ENCODE results near the gene KCNC1.

KCNC1 gene

GRCh38 chr11:17739945-17740338 lies 5.4 kb downstream of the KCNC1 start:
- DNase-seq: no peak

DNA sequence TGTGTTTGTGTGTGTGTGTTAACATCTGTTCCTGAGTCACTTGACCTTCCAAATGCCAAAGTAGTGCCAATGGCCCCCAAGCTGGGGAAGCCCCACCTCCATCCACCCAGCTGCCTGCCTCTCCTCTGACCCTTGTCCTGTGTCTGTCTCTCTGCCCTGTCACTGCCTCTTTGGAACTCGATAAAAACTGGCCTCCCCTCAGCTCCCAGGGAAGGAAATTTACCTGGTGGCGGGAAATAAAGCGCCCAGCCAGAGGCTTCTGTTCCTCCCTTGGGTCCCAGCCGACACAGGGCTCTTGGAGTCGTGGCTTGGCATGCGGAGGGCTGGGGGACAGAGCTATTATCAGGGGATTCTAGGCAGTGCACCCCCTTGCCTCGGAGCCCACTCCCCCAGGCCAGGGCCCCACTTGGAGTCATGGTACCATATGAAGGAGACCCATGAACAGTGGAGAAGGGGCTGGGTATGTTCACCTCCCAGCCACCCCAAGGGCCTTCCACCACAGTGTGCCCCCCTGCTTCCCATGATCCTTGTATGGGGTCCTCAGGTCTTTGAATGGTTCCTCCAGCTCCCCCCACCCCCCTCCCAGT lies 6.2 kb downstream of the KCNC1 start:
- DNase-seq: peak; percentile 5

DNA sequence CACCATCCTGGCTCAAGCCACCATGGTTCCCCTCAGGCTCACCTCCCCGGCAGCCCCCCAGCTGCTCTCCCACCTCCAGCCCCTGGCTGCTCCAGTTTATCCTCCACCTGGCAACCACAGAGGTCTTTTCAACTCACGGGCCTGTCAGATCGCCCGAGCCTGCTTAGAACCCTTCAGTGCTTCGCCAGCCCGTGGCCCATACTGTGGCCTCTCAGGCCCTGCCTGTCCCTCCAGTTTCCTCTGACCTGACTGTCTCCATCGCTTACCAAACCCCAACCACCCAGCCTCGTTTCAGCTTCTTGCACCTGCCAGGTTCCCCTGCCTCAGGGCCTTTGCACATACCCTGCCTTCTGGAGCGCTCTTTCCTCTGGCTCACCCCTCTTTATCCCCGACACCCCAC lies 6.9 kb downstream of the KCNC1 start:
- peak; percentile 9 for DNase-seq

DNA sequence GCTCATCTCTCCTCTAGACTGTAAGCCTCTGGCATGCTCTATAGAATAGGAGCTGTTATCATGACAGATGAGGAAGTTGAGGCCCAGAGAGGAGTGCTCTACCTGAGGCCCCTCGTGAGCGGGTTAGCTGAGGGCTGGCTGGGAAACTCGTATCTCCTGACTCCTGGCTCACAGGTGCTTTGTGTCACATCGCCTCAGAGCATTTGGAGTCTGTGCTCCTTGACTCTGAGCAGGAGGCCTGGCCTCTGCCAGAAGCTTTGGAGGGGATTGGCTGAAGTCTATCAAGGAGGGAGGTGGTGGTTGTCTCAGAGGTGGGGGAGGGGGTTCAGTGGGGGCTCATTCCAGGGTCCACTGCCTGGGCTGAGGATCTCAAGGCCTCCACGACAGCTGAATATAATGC lies 7.4 kb downstream of the KCNC1 start:
- DNase-seq: no peak

DNA sequence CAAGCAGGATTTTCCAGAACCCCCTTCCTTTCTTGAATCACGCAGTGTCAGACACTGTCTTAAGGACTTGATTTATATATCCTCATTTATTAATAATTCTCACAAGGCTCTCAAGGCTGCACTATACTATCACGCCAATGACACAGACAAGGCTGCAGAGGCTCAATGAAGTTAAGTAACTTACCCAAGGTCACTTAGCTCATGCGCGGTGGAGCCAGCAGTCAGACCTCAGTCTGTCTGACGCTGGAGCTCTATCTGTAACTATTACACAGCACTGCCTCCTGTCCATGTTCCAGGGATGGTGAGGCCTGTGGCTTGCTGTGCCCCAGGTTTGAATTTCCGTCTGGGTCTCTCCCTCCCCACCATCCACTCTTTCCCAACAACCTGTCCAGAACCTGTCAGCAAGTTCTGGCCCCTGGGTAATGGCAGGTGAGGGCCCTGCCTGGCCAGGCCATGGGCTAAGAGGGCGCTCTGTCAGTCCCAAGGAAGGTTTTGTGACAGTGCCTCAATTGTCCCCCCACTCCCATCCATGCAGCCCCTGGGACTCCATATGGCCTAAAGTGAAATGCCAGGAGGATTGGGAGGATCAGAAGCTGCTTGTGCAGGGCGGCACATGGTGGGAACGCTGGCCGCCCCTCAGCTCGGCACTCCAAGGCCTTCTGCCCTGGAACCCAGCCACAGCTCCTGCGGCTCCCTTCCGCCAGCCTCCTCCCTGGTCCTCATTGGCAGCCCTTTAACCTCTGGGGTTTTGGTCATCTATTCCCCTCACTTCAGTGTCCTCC lies 8.6 kb downstream of the KCNC1 start:
- DNase-seq: no peak

DNA sequence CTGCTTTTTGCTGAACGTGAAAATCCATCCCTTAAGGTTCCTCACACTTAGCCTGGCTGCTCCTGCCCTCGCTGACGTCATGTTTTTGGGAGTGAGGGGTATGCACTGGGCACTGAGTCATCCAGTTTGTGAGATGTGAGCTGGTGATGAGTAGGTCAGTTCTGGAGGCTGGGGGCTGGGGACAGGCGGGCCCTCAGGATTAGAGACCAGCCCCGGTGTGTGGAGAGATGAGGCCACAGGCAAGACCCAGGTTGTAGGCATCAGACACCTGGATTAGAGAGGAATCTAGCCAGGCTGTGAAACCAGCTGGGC lies 9.2 kb downstream of the KCNC1 start:
- no peak for DNase-seq

DNA sequence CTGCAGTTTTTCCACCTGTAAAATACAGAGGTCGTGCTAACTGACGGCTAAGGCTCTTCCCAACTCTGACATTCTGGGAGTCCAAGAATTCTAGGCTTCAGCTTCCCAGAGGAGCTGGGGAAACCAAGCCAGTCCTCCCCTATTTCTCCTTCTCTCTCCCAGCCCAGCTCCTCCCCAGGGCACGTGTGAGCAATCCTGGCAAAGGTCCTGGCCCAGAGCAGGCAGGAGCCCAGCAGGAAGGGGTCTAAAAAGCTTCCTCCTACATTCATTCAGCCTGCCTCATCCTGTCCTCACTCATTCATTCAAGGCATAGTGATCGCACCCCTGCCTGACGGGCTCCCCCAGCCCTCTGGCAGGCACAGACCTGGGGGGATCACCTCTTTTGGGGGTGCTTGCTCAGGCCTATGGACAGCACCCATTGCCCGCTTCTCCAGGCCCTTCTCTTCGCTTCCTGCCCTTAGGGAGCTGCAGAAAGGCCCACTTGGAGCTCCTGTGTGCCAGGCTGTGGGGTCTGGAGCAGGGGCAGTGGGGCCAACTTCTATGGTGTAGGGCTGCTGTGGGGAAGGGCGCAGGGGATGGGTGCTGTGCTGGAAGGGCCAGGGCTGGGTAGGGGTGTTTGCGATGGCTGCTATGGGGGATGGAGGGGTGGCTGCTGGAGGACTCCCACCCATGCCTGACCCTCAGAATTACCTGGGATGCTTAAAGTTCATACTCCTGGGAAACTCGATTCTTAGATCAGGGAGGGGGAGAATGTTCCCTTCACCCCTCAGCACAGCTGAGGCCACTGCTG lies 9.8 kb downstream of the KCNC1 start:
- DNase-seq: peak; percentile 5

DNA sequence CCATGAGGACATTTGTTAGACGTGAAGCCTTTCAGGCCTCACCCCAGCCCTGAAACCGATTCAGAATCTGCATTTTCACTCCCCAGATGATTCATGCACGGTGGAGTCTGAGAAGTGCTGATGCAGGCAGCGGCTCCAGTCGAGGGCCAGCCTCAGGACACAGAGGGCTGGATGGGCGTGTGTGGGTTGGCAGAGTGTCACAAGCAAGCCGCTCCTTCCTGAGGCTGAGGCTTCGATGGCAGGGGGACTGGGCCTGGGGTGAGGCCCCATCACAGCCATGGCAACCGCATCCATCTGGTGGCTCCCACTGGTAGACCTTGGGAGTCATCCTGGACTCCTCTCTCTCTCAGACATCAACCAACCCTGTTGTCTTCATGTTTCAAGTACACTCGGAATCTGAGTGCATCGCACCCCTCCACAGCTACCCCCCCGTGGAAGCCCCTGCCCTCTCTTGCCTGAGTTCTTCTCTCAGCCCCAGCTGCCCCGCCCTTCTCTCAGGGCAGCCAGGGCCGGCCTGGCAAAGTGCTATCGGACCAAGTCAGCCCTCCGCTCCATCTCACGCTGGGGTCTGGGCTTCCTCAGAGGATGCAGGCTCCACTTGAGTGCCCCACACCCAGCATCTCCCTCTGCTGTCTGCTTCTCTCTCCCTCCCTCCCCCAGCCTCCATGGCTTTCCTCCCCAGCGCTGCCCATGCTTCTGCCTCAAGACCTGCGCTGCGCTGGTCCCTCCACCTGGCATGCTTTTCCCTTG lies 10.6 kb downstream of the KCNC1 start:
- peak; percentile 3 for DNase-seq

DNA sequence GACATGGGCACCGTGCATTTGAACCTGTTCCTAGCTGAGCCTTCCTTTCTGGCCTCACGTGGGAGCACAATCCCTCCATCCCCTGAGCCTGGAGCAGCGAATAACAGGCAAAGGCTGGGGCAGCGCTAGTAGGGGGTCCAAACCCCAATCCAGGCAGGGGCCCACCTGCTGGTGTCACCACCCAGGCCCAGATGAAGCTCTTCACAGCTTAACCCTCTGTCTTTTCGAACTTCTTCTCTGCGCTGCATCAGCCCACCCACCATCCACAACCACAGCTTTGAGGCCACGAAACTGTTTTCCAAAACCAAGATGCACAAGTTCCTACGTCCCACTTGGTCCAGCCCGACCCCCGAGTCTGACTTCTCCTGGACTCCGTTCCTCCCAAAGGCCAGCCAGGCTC lies 11.5 kb downstream of the KCNC1 start:
- peak; percentile 9 for DNase-seq

GRCh38 chr11:17747131-17747955 lies 12.8 kb downstream of the KCNC1 start:
- DNase-seq: peak; percentile 6

DNA sequence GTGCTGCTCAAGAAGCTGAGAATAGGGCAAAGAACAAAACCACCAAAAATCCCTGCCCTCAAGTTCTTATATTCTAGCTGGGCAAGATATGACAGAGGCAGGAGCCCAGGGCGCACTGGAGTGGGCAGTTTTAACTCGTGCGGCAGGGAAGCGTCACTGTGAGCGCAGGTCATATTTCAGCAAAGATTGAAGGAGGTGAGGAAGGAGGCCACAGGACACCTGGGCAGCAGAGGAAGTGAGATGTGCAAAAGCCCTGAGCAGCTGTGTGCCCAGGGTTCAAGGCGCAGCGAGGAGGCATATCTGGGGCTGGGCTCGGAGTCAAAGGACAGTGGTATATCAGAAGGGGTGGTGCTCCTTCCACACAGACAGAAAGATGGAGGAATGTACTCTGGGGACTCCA lies 13.5 kb downstream of the KCNC1 start:
- peak; percentile 1 for DNase-seq

- peak; percentile 7 for DNase-seq
Measured at GRCh38 chr11:17748761-17749721, 14.5 kb downstream of the KCNC1 start.

- DNase-seq: peak; percentile 3
Measured at GRCh38 chr11:17750013-17750800, 15.6 kb downstream of the KCNC1 start.

DNA sequence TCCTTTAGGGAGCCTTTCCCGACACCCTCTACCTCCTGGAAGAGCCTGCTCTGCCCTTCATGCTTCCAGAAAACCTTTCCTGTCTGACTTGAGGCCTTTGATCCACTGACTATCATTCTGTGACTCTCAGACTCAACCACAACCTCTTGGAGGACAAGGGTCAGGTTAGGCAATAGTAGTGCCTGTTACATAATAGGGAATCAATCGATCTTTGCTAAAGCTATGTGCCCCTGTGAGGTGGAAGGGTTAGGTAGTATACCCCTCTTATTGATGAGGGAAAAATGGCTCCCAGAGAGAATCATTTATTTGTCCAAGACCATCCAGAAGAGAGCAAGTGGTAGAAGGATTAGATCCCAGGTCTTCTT lies 16.2 kb downstream of the KCNC1 start:
- no peak for DNase-seq

DNA sequence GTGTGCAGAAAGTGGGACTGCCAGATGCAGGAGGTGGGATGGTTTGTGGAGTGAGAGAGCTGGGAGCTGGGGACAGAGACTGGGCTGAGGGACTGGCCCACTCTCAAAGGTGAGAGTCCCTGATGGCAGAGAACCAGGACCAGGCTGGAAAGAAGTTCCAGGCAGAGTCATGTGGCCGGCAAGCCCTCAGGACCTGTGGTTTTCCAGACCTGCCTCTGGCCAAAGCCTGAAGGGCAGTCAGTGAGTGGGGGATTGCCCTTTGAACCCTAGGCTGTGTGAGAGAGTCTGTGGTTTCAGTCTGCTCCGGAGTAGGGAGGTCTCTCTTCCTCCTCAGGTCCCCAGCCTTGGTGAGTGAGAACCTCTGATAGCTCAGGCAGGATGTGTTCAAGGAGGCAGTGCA lies 17.0 kb downstream of the KCNC1 start:
- DNase-seq: no peak

DNA sequence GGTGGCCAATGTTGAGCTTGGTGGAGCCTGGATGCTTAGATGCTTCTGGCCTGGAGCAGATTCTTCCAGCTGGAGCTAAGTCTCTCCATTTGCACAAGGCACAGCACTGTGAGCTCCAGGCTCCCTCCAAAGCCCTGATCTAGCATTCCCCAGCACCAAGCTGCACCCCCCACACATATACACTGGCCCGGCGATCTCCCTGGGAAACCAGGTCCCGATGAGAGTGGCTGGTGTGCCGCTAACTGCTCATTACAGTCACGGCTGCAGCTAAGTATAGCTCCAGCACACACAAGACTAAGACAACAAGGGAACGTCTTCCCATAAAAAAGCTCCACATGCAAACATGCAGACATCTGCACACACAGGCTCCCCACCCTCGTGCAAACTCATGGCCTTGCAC lies 17.6 kb downstream of the KCNC1 start:
- DNase-seq: no peak

DNA sequence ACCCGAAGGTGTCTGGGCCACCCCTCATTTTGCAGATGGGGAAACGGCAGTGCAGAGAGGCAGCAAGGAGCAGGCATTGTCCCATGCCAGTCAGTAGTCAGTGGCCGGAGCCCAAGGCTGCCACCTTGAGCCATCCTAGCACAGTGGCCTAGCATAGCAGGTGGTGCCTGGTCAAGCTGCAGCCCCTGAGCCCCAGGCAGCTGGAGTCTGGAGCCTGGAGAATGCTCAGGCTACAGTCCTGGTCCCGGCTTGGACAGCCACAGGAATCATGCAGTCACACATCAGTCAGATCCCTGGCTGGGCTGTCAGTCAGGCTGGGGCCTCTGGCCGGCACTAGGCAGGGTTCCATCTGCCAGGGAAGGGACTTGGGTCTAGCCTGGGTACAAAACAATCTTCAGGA lies 18.6 kb downstream of the KCNC1 start:
- DNase-seq: no peak

GRCh38 chr11:17753641-17754040 lies 19.1 kb downstream of the KCNC1 start:
- no peak for DNase-seq

- DNase-seq: no peak
Measured at GRCh38 chr11:17755891-17756290, 21.3 kb downstream of the KCNC1 start.
